GM13976 (cell line): ENCODE results near the gene MGAT4A.

Source experiments
- DNase-seq: peaks from one replicate; pipeline ENCODE4 v3.0.0; 2012; ENCODE audit warnings: low spot score
- CTCF ChIP-seq: IDR thresholded peaks from 2 replicates; pipeline ENCODE4 v1.5.1; 2012; ENCODE audit warnings: borderline replicate concordance, mild to moderate bottlenecking; ENCODE audit not compliant: insufficient read depth; ENCODE audit errors: extremely low read depth, missing control alignments, control extremely low read depth
- in situ Hi-C: fragments of 300-500 bp; cut with MboI; formaldehyde crosslinking; loops from one replicate; pipeline ENCODE4 v1.12.0; 2022; ENCODE audit warnings: low sequenced_read_pairs, mixed read lengths, inconsistent platforms; ENCODE audit not compliant: unreplicated experiment

MGAT4A gene

GRCh38 chr2:98693477-98693876, 37.5 kb downstream of the MGAT4A start:
- in situ Hi-C loops = no loop called here
- no peak for TF ChIP-seq CTCF
- DNase-seq = no peak

GRCh38 chr2:98692090-98693054, 38.6 kb downstream of the MGAT4A start:
- TF ChIP-seq CTCF = no peak
- DNase-seq = no peak
- in situ Hi-C loops = no loop called here

GRCh38 chr2:98691303-98691702, 39.6 kb downstream of the MGAT4A start:
- in situ Hi-C loops = no loop called here
- DNase-seq = no peak
- no peak for TF ChIP-seq CTCF

- in situ Hi-C loops = no loop called here
- no peak for TF ChIP-seq CTCF
- no peak for DNase-seq
Observed at GRCh38 chr2:98685930-98686887, 44.7 kb downstream of the MGAT4A start.

- TF ChIP-seq CTCF = no peak
- in situ Hi-C loops = no loop called here
- DNase-seq = no peak
Observed at GRCh38 chr2:98683728-98684127, 47.2 kb downstream of the MGAT4A start.

GRCh38 chr2:98676742-98677141, 54.2 kb downstream of the MGAT4A start:
- TF ChIP-seq CTCF = no peak
- no peak for DNase-seq
- in situ Hi-C loops = no loop called here
